ENCODE measurements around the gene ZNF230.

Gene ZNF230

GRCh38 chr19:44050740-44051649, 48.2 kb downstream of the ZNF230 start:
- peak; percentile 45 for DNase-seq

GRCh38 chr19:44051650-44052402, 49.1 kb downstream of the ZNF230 start, which contains the start of gene ZNF223:
Gene ZNF223, plus strand, starts transcription at chr19:44052036. Its CDS starts 3,141 bp downstream, at chr19:44055177.
- DNase-seq: peak; percentile 87

GRCh38 chr19:44055870-44056269, 53.1 kb downstream of the ZNF230 start:
- no peak for DNase-seq

GRCh38 chr19:44059229-44059628, 56.5 kb downstream of the ZNF230 start:
- DNase-seq: no peak

- DNase-seq: no peak
Observed at GRCh38 chr19:44061038-44061437, 58.3 kb downstream of the ZNF230 start.

All from CD4-positive, alpha-beta T cell treated with Interleukin-17A for 4 hours (primary cell).